A204.1 (cell line): Measurements from ENCODE around the gene NDUFS4.
A peak's percentile ranks its signal among the peaks of the same experiment; 100 is the strongest.
"Not testable (repeated sequence)": the region's sequence is repeated elsewhere in the genome, so short reads cannot be mapped to it uniquely, and the experiment has no call there.

Experiments used
- FAIRE-seq: peaks from 2 replicates; lab custom pipeline; 2012; peaks lifted over from hg19 to GRCh38; lab: Jason Lieb, UNC

NDUFS4 gene

GRCh38 chr5:53575831-53576230 is 15.4 kb downstream of the NDUFS4 start:
- FAIRE-seq: no peak

GRCh38 chr5:53576674-53577073 is 16.2 kb downstream of the NDUFS4 start:
- FAIRE-seq: no peak

- no peak for FAIRE-seq
These were observed 18.4 kb downstream of the NDUFS4 start for GRCh38 chr5:53578854-53579253.

- no peak for FAIRE-seq
These were observed 20.1 kb downstream of the NDUFS4 start for GRCh38 chr5:53580547-53580946.

- FAIRE-seq: no peak
These were observed 21.8 kb downstream of the NDUFS4 start for GRCh38 chr5:53582225-53582624.

- FAIRE-seq: no peak
These were observed 30.3 kb downstream of the NDUFS4 start for GRCh38 chr5:53590759-53591158.

GRCh38 chr5:53594419-53594818 is 34.0 kb downstream of the NDUFS4 start:
- FAIRE-seq: peak; percentile 56

- no peak for FAIRE-seq
These were observed 37.5 kb downstream of the NDUFS4 start for GRCh38 chr5:53597894-53598293.

GRCh38 chr5:53601570-53601969 is 41.1 kb downstream of the NDUFS4 start:
- no peak for FAIRE-seq

GRCh38 chr5:53603009-53603687 is 42.7 kb downstream of the NDUFS4 start:
- FAIRE-seq: peak; percentile 67

GRCh38 chr5:53604309-53604708 is 43.9 kb downstream of the NDUFS4 start:
- FAIRE-seq: no peak

GRCh38 chr5:53607886-53608285 is 47.4 kb downstream of the NDUFS4 start:
- FAIRE-seq: no peak

- not testable (repeated sequence) for FAIRE-seq
These were observed 48.5 kb downstream of the NDUFS4 start for GRCh38 chr5:53608897-53609296.

GRCh38 chr5:53613061-53613460 is 52.6 kb downstream of the NDUFS4 start:
- FAIRE-seq: no peak

GRCh38 chr5:53613536-53613935 is 53.1 kb downstream of the NDUFS4 start:
- FAIRE-seq: no peak

GRCh38 chr5:53614376-53614885 is 54.0 kb downstream of the NDUFS4 start:
- no peak for FAIRE-seq

GRCh38 chr5:53616939-53617549 is 56.6 kb downstream of the NDUFS4 start:
- no peak for FAIRE-seq

- no peak for FAIRE-seq
These were observed 70.8 kb downstream of the NDUFS4 start for GRCh38 chr5:53631251-53631650.

- no peak for FAIRE-seq
These were observed 81.6 kb downstream of the NDUFS4 start for GRCh38 chr5:53642061-53642460.

- FAIRE-seq: no peak
These were observed 83.0 kb downstream of the NDUFS4 start for GRCh38 chr5:53643445-53643844.

GRCh38 chr5:53645078-53645477 is 84.6 kb downstream of the NDUFS4 start:
- no peak for FAIRE-seq

- no peak for FAIRE-seq
These were observed 88.9 kb downstream of the NDUFS4 start for GRCh38 chr5:53649352-53649751.

- FAIRE-seq: not testable (repeated sequence)
These were observed 100.1 kb downstream of the NDUFS4 start for GRCh38 chr5:53660573-53660972.

- not testable (repeated sequence) for FAIRE-seq
These were observed 104.9 kb downstream of the NDUFS4 start for GRCh38 chr5:53665313-53665712.
